Activated naive CD8-positive, alpha-beta T cell treated with anti-CD3 and anti-CD28 coated beads for 36 hours (primary cell): ENCODE data around the gene DPH3. TPM values are rescaled to one million over a fixed set of nuclear protein-coding genes. Genes with fewer than 3 reads are reported as not detected.

ENCODE experiments used
- DNase-seq: peaks from one replicate; pipeline ENCODE4 v3.0.0; 2021
- H3K27ac Mint-ChIP-seq: one replicate; pipeline ENCODE4 v1.8.0; 2022; ENCODE audit warnings: mild to moderate bottlenecking, moderate library complexity, mixed read lengths
- H3K27me3 Mint-ChIP-seq: one replicate; pipeline ENCODE4 v1.8.0; 2022; ENCODE audit warnings: mild to moderate bottlenecking, mixed read lengths
- H3K36me3 Mint-ChIP-seq: one replicate; pipeline ENCODE4 v1.8.0; 2021; ENCODE audit warnings: mild to moderate bottlenecking, mixed read lengths
- H3K4me1 Mint-ChIP-seq: one replicate; pipeline ENCODE4 v1.8.0; 2021; ENCODE audit warnings: mixed read lengths
- H3K4me3 Mint-ChIP-seq: one replicate; pipeline ENCODE4 v1.8.0; 2022; ENCODE audit warnings: mild to moderate bottlenecking, moderate library complexity, mixed read lengths
- H3K9me3 Mint-ChIP-seq: one replicate; pipeline ENCODE4 v1.8.0; 2022; ENCODE audit warnings: mixed read lengths
- total RNA-seq, 2 experiments: library from RNA; stranded (reverse); gene quantifications; one replicate each; pipeline ENCODE4 v1.2.3, GENCODE V29; 2021

Gene DPH3
- total RNA-seq, 2 experiments from 2014 or later = 28.2 to 28.7 TPM

- Mint-ChIP-seq H3K27me3 (no peaks in the 10 kb centered on the region), H3K4me1 (peaks cover 9% of the 10 kb centered on the region), H3K27ac (no peak overlapping the region), H3K36me3 (peaks cover 38% of the 10 kb centered on the region), H3K9me3 (no peaks in the 10 kb centered on the region), H3K4me3 (no peak overlapping the region)
- DNase-seq = no peak
Observed at GRCh38 chr3:16279010-16279801, 14.5 kb upstream of the DPH3 start.

GRCh38 chr3:16277471-16277870, 12.7 kb upstream of the DPH3 start:
- Mint-ChIP-seq H3K27me3 (no peaks in the 10 kb centered on the region), H3K4me1 (peaks cover 1% of the 10 kb centered on the region), H3K4me3 (no peak overlapping the region), H3K27ac (no peak overlapping the region), H3K36me3 (peaks cover 23% of the 10 kb centered on the region), H3K9me3 (no peaks in the 10 kb centered on the region)
- DNase-seq = no peak

GRCh38 chr3:16273867-16274266, 9.1 kb upstream of the DPH3 start:
- Mint-ChIP-seq H3K4me3 (no peak overlapping the region), H3K27ac (no peak overlapping the region), H3K4me1 (no peaks in the 10 kb centered on the region), H3K36me3 (peaks cover 32% of the 10 kb centered on the region), H3K9me3 (no peaks in the 10 kb centered on the region), H3K27me3 (no peaks in the 10 kb centered on the region)
- DNase-seq = no peak

GRCh38 chr3:16272588-16272987, 7.8 kb upstream of the DPH3 start:
- no peak overlapping the region for H3K27ac Mint-ChIP-seq
- no peaks in the 10 kb centered on the region for H3K27me3 Mint-ChIP-seq
- DNase-seq = no peak
- no peaks in the 10 kb centered on the region for H3K9me3 Mint-ChIP-seq
- H3K4me3 Mint-ChIP-seq = no peak overlapping the region
- H3K36me3 Mint-ChIP-seq = peaks cover 29% of the 10 kb centered on the region
- peaks cover 6% of the 10 kb centered on the region for H3K4me1 Mint-ChIP-seq

GRCh38 chr3:16270855-16271254, 6.1 kb upstream of the DPH3 start:
- Mint-ChIP-seq H3K36me3 (peaks cover 21% of the 10 kb centered on the region), H3K27me3 (no peaks in the 10 kb centered on the region), H3K4me3 (no peak overlapping the region), H3K4me1 (peaks cover 21% of the 10 kb centered on the region), H3K9me3 (no peaks in the 10 kb centered on the region), H3K27ac (no peak overlapping the region)
- DNase-seq = no peak

GRCh38 chr3:16266714-16267113, 2.0 kb upstream of the DPH3 start:
- H3K4me1 Mint-ChIP-seq = peaks cover 25% of the 10 kb centered on the region
- peaks cover 14% of the 10 kb centered on the region for H3K36me3 Mint-ChIP-seq
- DNase-seq = no peak
- no peaks in the 10 kb centered on the region for H3K27me3 Mint-ChIP-seq
- no peaks in the 10 kb centered on the region for H3K9me3 Mint-ChIP-seq
- H3K4me3 Mint-ChIP-seq = peak overlapping the region; percentile 90
- H3K27ac Mint-ChIP-seq = no peak overlapping the region

- H3K27me3 Mint-ChIP-seq = no peaks in the 10 kb centered on the region
- H3K9me3 Mint-ChIP-seq = no peaks in the 10 kb centered on the region
- no peak for DNase-seq
Observed at GRCh38 chr3:16265455-16265786, 678 bp upstream of the DPH3 start.

GRCh38 chr3:16264174-16264707, 502 bp downstream of the DPH3 start:
- no peaks in the 10 kb centered on the region for H3K9me3 Mint-ChIP-seq
- DNase-seq = peak; percentile 41
- H3K36me3 Mint-ChIP-seq = peaks cover 9% of the 10 kb centered on the region
- H3K27me3 Mint-ChIP-seq = no peaks in the 10 kb centered on the region
- H3K4me3 Mint-ChIP-seq = peak overlapping the region; percentile 90
- H3K27ac Mint-ChIP-seq = peak overlapping the region; percentile 96
- H3K4me1 Mint-ChIP-seq = peaks cover 31% of the 10 kb centered on the region

More at GRCh38 chr3:16265455-16265786, 678 bp upstream of the DPH3 start:
- peak overlapping the region; percentile 96 for H3K27ac Mint-ChIP-seq
- H3K36me3 Mint-ChIP-seq = peaks cover 5% of the 10 kb centered on the region
- H3K4me3 Mint-ChIP-seq = peak overlapping the region; percentile 90
- peaks cover 28% of the 10 kb centered on the region for H3K4me1 Mint-ChIP-seq

GRCh38 chr3:16262174-16262573, 2.6 kb downstream of the DPH3 start:
- Mint-ChIP-seq H3K36me3 (peaks cover 9% of the 10 kb centered on the region), H3K9me3 (no peaks in the 10 kb centered on the region), H3K4me3 (no peak overlapping the region), H3K27me3 (no peaks in the 10 kb centered on the region), H3K27ac (no peak overlapping the region), H3K4me1 (peaks cover 23% of the 10 kb centered on the region)
- no peak for DNase-seq

- no peak for DNase-seq
- Mint-ChIP-seq H3K36me3 (peaks cover 10% of the 10 kb centered on the region), H3K4me3 (no peak overlapping the region), H3K27ac (no peak overlapping the region), H3K27me3 (no peaks in the 10 kb centered on the region), H3K4me1 (peaks cover 15% of the 10 kb centered on the region), H3K9me3 (no peaks in the 10 kb centered on the region)
Observed at GRCh38 chr3:16260046-16260445, 4.7 kb downstream of the DPH3 start.

- DNase-seq = no peak
- H3K36me3 Mint-ChIP-seq = peaks cover 8% of the 10 kb centered on the region
- no peaks in the 10 kb centered on the region for H3K27me3 Mint-ChIP-seq
- H3K9me3 Mint-ChIP-seq = no peaks in the 10 kb centered on the region
- no peak overlapping the region for H3K4me3 Mint-ChIP-seq
- H3K4me1 Mint-ChIP-seq = peaks cover 18% of the 10 kb centered on the region
- H3K27ac Mint-ChIP-seq = peak overlapping the region; percentile 43
Observed at GRCh38 chr3:16258866-16259265, 5.9 kb downstream of the DPH3 start.

GRCh38 chr3:16258177-16258576, 6.6 kb downstream of the DPH3 start:
- no peaks in the 10 kb centered on the region for H3K27me3 Mint-ChIP-seq
- DNase-seq = no peak
- H3K27ac Mint-ChIP-seq = no peak overlapping the region
- H3K36me3 Mint-ChIP-seq = peaks cover 8% of the 10 kb centered on the region
- peaks cover 18% of the 10 kb centered on the region for H3K4me1 Mint-ChIP-seq
- no peak overlapping the region for H3K4me3 Mint-ChIP-seq
- no peaks in the 10 kb centered on the region for H3K9me3 Mint-ChIP-seq

- DNase-seq = no peak
- H3K27me3 Mint-ChIP-seq = no peaks in the 10 kb centered on the region
- H3K9me3 Mint-ChIP-seq = no peaks in the 10 kb centered on the region
Observed at GRCh38 chr3:16257309-16257708, 7.4 kb downstream of the DPH3 start.

GRCh38 chr3:16255726-16256125, 9.0 kb downstream of the DPH3 start:
- Mint-ChIP-seq H3K27me3 (no peaks in the 10 kb centered on the region), H3K27ac (no peak overlapping the region), H3K4me3 (no peak overlapping the region), H3K4me1 (peaks cover 15% of the 10 kb centered on the region), H3K36me3 (peaks cover 8% of the 10 kb centered on the region), H3K9me3 (no peaks in the 10 kb centered on the region)
- DNase-seq = no peak

More at GRCh38 chr3:16257309-16257708, 7.4 kb downstream of the DPH3 start:
- Mint-ChIP-seq H3K4me3 (no peak overlapping the region), H3K27ac (no peak overlapping the region), H3K4me1 (peaks cover 18% of the 10 kb centered on the region), H3K36me3 (peaks cover 8% of the 10 kb centered on the region)

GRCh38 chr3:16255326-16255725, 9.4 kb downstream of the DPH3 start:
- H3K27ac Mint-ChIP-seq = no peak overlapping the region
- H3K4me3 Mint-ChIP-seq = no peak overlapping the region
- H3K9me3 Mint-ChIP-seq = no peaks in the 10 kb centered on the region
- no peaks in the 10 kb centered on the region for H3K27me3 Mint-ChIP-seq
- no peak for DNase-seq
- peaks cover 8% of the 10 kb centered on the region for H3K36me3 Mint-ChIP-seq
- peaks cover 15% of the 10 kb centered on the region for H3K4me1 Mint-ChIP-seq

GRCh38 chr3:16254916-16255315, 9.8 kb downstream of the DPH3 start:
- Mint-ChIP-seq H3K36me3 (peaks cover 5% of the 10 kb centered on the region), H3K27me3 (no peaks in the 10 kb centered on the region), H3K27ac (no peak overlapping the region), H3K4me3 (no peak overlapping the region), H3K4me1 (peaks cover 12% of the 10 kb centered on the region), H3K9me3 (no peaks in the 10 kb centered on the region)
- DNase-seq = no peak
